Measurements from ENCODE around the gene GNE.
"Not testable (repeated sequence)": the region's sequence is repeated elsewhere in the genome, so short reads cannot be mapped to it uniquely, and the experiment has no call there.

The GNE gene

DNA sequence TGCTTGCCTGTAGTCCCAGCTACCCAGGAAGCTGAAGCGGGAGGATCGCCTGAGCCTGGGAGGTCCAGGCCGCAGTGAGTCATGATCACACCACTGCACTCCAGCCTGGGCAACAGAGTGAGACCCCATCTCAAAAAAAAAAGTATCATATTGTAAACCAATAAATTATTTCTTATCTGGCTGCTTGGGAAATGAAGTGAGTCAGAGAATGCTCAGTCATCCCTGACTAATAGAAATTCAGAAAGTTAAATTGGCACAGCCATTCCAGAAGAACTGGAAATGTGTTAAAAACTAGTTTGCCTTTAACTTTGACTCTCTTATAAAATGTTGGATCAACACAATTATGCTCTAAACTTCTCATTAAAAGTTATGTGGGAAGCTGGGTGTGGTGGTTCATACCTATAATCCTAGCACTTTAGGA lies 9.8 kb upstream of the GNE start:
- peak; percentile 69 for DNase-seq (ENCODE audit: low read depth)

DNA sequence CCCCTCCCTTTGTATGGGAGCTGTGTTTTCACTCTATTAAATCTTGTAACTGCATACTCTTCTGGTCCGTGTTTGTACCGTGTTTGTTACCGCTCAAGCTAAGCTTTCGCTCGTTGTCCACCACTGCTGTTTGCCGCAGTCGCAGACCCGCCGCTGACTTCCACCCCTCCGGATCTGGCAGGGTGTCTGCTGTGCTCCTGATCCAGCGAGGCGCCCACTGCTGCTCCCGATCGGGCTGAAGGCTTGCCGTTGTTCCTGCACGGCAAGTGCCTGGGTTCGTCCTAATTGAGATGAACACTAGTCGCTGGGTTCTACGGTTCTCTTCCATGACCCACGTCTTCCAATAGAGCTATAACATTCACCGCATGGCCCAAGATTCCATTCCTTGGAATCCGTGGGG lies 6.6 kb upstream of the GNE start:
- no peak for DNase-seq (ENCODE audit: low read depth)

DNA sequence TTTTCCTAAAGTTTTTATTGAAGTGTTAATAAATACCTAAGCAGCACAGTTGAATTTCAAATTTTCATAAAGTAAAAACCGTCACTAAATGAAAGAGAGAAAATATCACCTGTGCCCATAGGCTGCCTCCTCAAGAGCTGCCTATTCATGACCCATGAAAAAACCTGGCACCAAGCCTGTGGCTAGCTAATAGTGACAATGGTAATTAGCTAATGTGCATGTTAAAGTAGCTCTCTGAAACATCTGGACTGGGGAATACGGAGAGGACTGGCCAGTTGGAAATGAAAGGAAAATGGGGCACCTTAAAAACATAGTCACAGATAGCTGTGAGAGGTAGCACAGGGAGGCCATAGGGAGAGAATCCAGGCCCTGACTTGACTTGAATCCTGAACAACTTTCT lies 5.4 kb upstream of the GNE start:
- no peak for DNase-seq (ENCODE audit: low read depth)

DNA sequence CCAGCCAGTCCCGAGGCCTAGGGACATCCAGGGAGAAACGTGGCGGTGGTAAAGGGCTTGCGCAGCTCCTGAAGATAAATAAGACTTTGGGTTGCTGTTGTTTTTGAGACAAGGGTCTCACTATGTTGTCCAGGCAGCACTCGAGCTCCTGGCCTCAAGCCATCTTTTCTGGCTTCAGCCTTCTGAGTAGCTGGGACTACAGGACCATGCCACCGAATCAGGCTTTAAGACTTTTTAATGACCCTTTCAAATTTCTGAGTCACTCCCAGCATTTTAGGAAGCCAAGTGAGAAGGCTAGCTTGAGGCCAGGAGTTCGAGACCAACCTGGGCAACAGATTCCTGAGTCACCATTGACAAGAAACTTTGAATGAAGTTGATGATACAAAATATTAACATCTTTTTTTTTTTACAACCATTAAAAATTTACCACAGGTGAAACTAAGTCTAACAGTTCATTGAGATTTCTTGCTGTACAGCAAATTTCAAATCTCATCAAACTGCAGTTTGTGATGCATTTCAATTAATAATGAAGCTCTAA lies 817 bp upstream of the GNE start:
- DNase-seq (ENCODE audit: low read depth), result peak; percentile 36

DNA sequence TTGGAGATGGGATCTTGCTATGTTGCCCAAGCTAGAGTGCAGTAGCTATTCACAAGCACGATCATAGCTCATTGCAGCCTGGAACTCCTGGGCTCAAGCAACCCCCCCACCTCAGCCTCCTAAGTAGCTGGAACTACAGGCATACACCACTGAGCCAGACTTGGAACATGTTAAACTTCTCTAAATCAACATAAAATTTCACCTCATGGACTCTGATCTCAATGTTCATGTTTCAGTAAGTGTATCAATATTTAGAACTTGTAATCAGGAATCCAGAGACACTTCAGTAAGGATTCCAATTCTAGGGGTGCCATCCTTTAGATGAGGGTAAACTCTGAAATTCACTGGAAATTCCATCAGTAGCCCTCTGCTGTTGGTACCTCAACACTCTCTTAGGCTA lies 6.8 kb downstream of the GNE start:
- no peak for DNase-seq (ENCODE audit: low read depth)

DNA sequence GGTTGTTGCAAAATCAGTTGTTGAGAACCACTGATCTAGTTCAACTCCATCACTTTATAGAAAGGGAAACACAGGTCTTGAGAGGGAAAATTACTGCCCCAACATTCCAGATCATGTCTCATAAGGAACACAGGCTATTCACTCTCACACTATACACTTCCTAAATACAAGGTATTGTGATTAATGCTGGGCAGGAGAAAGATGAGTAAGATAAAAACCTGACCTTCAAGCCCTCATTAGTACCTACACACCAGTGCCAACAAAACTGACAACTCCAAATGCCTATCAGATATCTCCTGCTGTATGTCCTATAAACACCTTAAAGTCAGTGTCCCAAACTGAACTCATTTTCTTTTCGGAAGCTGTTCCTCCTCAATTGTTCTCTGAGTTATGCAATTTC lies 8.2 kb downstream of the GNE start:
- peak; percentile 8 for DNase-seq (ENCODE audit: low read depth)

DNA sequence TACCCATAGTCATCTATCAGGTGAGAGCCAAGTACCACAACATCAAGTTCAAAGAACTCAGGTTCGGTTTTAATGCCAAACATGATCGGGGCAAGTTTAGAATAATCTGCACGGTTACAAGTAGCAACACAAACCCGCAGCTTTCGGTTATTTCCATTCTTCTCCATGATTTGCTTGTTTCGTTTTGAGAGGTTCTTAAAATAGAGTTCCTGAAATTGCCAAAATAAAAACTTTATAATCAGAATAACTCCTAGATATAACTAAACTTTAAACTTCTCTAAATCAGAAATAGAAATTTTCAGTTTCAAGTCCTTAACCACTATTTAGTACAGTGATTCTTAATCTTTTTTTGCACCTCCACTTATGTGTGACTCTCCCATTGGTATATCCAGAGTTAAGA lies 9.1 kb downstream of the GNE start:
- DNase-seq (ENCODE audit: low read depth), result no peak

DNA sequence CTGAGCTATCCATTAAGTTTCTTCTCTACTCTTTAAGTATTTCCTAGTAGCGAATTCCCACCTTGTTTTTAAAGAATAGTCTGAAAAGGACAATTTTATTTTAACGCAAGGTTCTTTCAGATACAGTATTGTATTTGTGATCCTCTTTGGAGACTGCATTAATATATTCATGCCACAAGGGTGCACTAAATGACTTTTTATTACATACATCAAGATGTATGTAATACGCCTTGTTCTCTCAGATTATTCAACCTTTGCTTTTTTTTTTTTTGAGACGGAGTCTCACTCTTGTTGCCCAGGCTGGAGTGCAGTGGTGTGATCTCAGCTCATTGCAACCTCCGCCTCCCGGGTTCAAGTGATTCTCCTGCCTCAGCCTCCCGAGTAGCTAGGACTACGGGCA lies 10.2 kb downstream of the GNE start:
- DNase-seq (ENCODE audit: low read depth), result peak; percentile 74

DNA sequence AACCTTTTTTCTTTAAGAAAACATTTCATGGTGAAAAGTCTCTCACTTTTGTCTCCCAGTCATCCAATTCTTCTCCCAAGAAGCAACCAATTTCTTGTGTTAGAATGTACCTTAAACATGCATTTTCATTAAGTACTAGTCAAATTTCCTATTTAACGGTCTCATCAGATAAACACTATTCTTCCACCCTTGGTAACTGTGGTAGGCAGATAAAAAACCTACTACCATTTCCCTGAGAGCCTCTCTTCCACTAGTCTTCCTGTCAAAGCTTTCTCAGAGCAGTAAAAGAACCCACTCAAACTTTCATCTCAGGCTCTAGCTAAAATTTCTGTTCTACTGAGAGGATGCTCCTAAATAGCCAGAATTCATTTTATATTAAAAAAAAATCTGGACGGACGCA lies 10.9 kb downstream of the GNE start:
- DNase-seq (ENCODE audit: low read depth), result no peak

DNA sequence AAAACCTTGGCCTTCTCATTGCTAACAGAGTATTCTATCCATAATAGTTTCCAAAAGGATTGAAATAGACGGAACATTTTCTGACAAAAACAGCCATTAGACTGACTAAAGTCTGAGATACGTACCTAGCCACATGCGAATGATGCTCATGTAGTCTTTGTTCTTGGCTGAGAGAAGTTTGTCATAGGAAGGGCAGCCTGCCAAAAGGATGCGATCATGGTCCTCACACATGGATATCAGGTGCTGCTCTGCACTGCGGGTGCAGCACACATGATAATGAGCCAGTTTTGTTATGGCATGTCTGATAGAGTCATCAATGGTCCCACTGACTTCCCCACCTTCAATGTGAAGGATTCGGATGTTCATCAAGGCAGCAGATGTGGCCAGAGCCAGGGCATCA lies 12.3 kb downstream of the GNE start:
- no peak for DNase-seq (ENCODE audit: low read depth)

DNA sequence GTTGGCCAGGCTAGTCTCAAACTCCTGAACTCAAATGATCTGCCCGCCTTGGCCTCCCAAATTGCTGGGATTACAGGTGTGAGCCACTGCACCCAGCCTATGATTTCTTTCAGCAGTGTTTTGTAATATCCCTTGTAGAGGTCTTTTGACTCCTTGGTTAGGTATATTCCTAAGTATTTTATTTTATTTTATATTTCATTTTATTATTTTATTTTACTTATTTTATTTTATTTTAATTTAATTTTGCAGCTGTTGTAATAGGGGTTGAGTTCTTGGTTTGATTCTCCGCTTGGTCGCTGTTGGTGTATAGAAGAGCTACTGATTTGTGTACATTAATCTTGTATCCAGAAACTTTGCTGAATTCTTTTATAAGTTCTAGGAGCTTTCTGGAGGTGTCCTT lies 18.6 kb downstream of the GNE start:
- not testable (repeated sequence) for DNase-seq (ENCODE audit: low read depth)

DNA sequence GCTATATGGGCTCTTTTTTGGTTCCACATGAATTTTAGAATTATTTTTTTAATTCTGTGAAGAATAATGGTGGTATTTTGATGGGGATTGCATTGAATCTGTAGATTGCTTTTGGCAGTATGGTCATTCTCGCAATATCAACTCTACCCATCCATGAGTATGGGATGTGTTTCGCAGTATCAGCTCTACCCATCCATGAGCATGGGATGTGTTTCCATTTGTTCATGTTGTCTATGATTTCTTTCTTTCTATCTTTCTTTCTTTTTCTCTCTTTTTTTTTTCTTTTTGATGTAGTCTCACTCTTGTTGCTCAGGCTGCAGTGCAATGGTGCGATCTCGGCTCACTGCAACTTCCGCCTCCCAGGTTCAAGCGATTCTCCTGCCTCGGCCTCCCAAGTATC lies 19.0 kb downstream of the GNE start:
- DNase-seq (ENCODE audit: low read depth), result not testable (repeated sequence)

DNA sequence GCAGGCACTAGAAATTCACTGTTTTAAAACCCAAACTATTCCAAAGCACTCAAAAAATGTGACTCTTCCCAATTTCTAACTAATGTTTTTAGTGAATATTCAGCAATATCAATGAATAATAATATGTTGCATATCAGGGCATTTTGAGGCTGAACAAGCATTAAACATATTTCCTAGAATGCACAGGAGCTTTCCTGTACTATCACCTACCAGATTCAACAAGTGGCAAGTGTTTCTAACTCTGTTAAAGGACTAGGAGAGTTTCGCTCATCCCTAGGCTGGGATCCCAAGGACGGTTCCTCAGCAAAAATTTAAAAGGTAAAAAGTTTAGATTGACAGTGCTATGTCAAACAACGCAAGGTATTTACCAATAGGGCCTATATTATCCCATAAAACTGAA lies 21.0 kb downstream of the GNE start:
- no peak for DNase-seq (ENCODE audit: low read depth)

DNA sequence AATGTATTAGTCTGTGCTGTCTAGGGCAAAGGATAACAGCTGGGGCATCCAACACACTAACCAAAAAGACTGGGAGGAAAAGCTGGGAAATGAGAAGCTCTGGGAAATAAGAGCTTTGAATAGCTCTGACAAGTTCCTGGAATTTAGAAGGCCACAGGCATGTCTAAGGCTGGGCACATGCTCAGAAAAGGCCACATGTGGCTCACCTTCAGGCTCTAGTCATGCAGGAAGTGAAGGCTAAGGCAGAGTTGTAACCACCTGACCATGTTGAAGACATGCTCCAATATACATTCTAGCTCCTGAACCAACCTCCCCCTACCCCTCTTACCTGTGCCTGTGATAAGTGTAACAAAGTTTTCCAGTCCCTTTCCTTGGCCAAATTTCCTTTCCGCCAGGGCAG lies 35.8 kb downstream of the GNE start:
- peak; percentile 23 for DNase-seq (ENCODE audit: low read depth)

DNA sequence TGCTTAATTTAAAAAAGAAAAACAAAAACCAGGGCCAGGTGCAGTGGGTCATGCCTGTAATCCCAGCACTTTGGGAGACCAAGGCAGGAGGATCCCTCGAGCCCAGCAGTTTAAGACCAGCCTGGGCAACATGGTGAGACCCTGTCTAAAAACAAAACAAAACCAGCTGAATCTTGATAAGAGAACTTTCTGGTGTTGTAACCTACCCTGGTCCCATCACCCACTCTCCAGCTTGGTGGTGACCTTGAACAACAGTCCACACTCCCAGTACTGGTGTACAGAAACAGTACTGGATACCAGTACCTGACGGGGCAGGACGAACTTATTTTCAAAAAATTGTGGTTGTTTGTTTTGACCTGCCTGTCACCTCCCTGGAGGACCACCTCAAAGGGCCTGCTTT lies 36.6 kb downstream of the GNE start:
- DNase-seq (ENCODE audit: low read depth), result no peak

DNA sequence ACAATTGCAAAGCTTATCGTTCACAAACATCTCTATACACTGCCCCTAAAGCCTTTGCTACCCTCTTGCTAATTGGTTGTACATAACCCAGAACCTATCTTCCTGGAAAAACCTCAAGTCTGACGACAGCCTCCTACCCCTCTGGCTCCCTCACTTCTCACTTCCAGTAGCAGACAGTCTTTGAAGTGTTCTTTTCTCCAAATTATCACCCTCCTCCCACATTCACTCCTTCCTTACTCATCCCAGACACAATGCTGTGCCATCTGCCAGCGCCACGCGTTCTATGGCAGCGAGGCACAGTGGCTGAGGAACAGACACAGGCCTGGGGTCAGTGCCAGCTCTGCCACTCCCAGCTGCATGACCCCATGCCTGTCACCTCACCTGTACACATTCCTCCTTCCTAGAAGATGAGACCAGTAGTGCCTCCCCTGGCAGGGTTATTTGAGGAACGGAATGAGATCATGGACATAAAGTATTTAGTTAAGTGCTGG lies 39.8 kb downstream of the GNE start:
- no peak for DNase-seq (ENCODE audit: low read depth)

DNA sequence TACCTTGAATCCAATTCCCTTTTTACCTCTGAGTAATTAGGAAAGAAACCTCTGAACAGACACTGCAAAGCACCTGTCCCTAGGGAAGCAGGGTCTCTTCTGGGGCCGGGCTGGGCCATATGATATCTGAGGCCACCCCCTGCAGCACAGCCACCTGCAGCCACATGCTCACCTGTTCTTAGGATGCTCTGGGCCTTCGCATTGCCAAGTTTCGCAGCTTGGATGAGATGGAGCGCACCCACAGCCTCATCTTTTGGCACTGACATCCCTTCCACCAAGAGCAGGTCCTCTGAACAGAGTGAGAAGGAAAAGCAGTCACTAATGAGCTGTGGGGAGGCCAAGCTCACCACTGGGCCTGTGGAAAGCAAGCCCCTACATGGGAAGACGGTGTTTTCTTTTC lies 40.2 kb downstream of the GNE start:
- DNase-seq (ENCODE audit: low read depth), result no peak

DNA sequence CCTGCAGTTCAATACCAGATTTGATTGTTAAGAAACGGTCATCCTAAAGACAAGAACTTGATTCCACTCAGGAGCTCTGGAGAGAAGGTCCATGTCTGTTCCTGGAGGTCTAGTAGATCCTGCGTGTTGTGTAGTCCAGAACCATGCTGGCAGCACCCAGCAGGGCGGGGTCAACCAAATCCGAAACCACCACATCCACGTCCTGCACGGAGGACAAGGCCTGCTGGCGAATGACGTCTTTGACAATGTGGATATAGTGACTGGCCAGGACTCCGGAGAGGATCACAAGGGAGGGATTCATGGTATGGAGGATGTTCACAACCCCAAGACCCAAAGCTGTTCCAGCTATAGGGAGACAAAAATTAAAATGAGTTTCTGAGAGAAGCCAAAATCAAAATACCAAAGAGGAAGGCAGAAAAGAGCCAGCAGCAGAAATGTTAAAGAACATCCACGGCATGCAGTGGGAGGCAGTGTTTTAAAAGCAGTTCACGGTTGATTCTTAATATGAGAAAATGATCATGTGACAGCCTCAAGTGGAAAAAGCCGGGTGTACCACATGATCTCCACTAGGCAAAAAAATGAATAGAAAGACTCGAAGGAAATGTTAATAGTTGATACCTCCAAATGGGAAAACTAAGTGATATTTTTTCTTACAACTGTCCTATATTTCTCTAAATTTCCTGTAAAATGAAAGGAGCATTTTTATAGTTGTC lies 40.8 kb downstream of the GNE start:
- DNase-seq (ENCODE audit: low read depth), result no peak

DNA sequence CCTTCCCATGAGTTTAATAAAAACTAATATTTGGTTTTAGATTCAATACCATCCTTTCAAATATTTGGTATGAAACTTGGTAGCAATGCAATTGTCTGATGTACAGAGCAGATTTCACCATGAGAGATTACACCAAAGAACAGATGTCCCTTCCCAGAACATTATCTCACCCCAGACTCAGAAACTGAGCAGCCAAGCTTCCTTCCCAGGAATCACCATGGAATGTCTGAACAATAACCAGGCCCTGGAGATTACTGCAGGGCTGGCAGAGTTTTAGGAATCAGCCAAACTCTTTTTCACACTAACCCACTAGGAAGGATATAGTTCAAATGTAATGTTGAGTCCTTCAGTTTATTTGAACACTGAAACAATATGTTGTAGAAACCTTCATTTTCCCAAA lies 43.7 kb downstream of the GNE start:
- DNase-seq (ENCODE audit: low read depth), result no peak

DNA sequence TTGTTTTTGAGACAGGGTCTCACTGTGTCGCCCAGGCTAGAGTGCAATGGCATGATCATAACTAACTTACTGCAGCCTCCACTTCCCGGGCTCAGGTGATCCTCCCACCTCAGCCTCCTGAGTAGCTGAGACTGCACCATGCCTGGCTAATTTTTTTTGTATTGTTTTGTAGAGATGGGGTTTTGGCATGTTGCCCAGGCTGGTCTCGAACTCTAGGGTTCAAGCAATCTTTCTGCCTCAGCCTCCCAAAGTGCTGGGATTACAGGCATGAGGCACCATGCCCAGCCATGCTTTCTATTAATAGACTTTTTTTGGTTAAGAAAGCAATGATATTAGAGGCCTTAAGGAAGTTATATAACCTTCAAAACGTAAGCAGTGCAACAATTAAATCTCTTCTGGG lies 44.3 kb downstream of the GNE start:
- no peak for DNase-seq (ENCODE audit: low read depth)

DNA sequence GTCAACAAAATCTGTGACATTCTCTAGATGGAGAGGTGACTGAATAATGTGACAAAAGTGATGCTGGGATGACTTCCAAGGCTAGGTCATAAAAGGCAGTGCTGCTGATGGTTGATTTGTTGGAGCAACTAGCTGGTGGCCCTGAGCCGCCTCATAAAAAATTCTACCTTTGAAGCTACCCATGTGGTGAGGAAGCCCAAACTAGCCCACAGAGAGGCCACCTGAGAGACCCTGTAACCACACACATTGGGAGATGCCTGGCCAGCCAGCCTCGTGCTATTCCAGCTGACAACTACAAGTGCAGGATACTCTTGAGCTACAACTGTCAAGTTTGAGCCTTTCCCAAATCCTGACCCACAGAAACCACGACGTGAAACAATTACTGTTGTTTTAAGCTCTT lies 44.9 kb downstream of the GNE start:
- no peak for DNase-seq (ENCODE audit: low read depth)

DNA sequence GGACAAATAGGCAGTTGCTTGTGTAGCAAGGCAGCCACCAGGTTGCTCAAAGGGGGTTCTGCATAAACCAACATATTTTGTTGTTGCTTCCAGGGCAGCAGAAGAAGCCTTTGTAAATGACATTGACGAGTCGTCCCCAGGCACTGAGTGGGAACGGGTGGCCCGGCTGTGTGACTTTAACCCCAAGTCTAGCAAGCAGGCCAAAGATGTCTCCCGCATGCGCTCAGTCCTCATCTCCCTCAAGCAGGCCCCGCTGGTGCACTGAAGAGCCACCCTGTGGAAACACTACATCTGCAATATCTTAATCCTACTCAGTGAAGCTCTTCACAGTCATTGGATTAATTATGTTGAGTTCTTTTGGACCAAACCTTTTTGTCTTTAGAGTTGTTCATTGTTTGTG lies 46.7 kb downstream of the GNE start:
- DNase-seq (ENCODE audit: low read depth), result no peak

DNA sequence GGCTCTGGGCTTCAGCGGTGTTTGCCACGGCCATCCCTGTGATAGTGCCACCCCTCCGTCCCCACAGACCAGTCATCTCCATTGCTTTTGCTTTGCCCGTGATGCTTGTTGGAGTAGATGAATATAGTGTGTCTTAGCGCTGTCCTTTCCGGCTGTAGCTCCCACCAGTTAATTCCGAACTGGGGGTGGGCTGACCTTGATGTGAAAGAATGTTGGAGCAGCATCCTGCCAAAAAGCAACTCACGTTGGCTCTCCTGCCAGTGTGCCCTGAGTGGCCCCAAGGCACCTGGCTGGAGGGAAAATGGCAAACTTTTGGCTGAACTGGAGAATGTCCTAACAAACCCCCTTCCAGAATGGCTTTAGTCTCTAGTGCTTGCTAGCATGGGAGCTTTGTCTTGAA lies 47.5 kb downstream of the GNE start:
- no peak for DNase-seq (ENCODE audit: low read depth)

DNA sequence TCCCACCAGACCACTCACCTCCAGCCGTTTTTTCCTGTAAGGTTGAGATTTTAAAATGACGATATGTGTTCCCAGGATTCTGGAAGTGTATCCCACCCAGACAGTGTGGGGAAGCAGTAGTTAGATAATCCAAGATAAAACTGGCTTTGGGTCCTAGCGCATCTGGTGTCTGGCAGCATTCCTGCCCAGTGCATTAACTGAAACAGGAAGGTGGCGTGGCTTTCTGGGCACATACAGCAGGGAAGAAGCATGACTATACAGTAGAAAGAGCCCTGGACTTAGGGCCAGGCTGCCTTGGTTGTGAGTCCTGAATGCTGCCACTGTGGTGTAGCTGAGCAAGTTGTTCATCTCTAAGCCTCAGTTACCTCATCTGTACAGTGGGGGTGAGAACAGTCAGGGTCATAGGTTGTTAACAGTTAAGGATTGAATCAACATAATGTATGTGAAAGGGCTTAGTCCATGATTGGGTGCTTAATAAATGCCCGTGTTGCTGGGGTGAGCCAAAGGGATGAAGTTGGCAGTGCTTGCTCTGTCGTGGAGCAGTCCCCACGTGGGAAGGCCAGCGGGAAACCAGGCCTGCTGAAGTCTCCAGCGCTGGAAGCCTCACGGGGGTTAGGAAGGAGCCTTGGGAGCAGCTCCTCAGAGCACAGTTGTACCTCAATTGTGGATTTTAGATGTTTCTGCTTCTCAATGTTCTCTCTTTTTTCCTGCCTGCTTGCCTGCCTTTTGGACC lies 49.6 kb downstream of the GNE start:
- no peak for DNase-seq (ENCODE audit: low read depth)

Measured in ELR (cell line).